Mammary epithelial cell (primary cell): ENCODE measurements around the gene SNAI1.

Experiments used
- CTCF ChIP-seq, 2 donors: IDR thresholded peaks in 1 of 2; conservative IDR thresholded peaks in 1 of 2; 2 replicates each; pipeline ENCODE4 v1.5.1; 2011 to 2012; ENCODE audit warnings: inconsistent platforms in 2 of 2, low read length in 2 of 2, mild to moderate bottlenecking in 2 of 2, control low read depth in 1 of 2, low read depth in 1 of 2; ENCODE audit not compliant: insufficient read depth in 1 of 2; ENCODE audit errors: extremely low read depth in 1 of 2
- EZH2 ChIP-seq: IDR thresholded peaks from 2 replicates; pipeline ENCODE4 v1.6.1; 2012; ENCODE audit warnings: low read length, inconsistent platforms, borderline replicate concordance

- TF ChIP-seq CTCF (conservative IDR thresholded peaks at IDR 0.05 in 1 of 2, IDR thresholded peaks at IDR 0.05 in 1 of 2; ENCODE audit: extremely low read depth in 1 of 2, insufficient read depth in 1 of 2, low read depth in 1 of 2, low read length in 2 of 2) (no peak), EZH2 (no peak)
These were observed 39.8 kb upstream of the SNAI1 start for GRCh38 chr20:49942942-49943341.
